Thoracic aorta (tissue), 2 donors: ENCODE results near the gene ASIC1. TPM values are rescaled to one million over a fixed set of nuclear protein-coding genes. Genes with fewer than 3 reads are reported as not detected.

Experiments used
- ATAC-seq: fragments of 150-250 bp; one replicate; pipeline ENCODE4 v1.8.0; 2017; ENCODE audit warnings: low read depth; ENCODE audit not compliant: insufficient number of reproducible peaks, low FRiP score
- DNase-seq: peaks from one replicate; pipeline ENCODE4 v3.0.0-alpha.2; 2020; ENCODE audit warnings: low spot score
- H3K27ac ChIP-seq, 2 donors: fragments of 200-600 bp; sonication (generic); 1 replicate in 1 of 2; 2 replicates in 1 of 2; pipeline ENCODE4 v1.5.1; 2016; ENCODE audit warnings: mild to moderate bottlenecking in 2 of 2, moderate library complexity in 2 of 2
- H3K27me3 ChIP-seq: fragments of 200-600 bp; sonication (generic); replicated peaks from 2 replicates; pipeline ENCODE4 v1.6.0; 2016; ENCODE audit warnings: mild to moderate bottlenecking; ENCODE audit not compliant: insufficient read depth
- H3K36me3 ChIP-seq: fragments of 200-600 bp; sonication (generic); one replicate; pipeline ENCODE4 v1.5.1; 2016
- H3K4me1 ChIP-seq, 2 donors: fragments of 200-600 bp; sonication (generic); 1 replicate in 1 of 2; 2 replicates in 1 of 2; pipeline versions ENCODE4 v1.5.1 to v1.6.0; 2016; ENCODE audit warnings: low read depth in 2 of 2, mild to moderate bottlenecking in 1 of 2; ENCODE audit not compliant: control insufficient read depth in 1 of 2
- H3K4me3 ChIP-seq: fragments of 200-600 bp; sonication (generic); 2 replicates; pipeline ENCODE4 v1.5.1; 2016; ENCODE audit warnings: mild to moderate bottlenecking
- H3K9me3 ChIP-seq: fragments of 200-600 bp; sonication (generic); 2 replicates; pipeline ENCODE4 v1.5.1; 2016
- total RNA-seq, 2 donors: library from RNA; depleted of rRNA; stranded (reverse); fragments of >200 nt; gene quantifications; one replicate each; pipeline versions ENCODE4 v1.1.0 to v1.2.3, GENCODE V29; 2016
- TF ChIP-seq, protein P1 (sequence below): fragments of 200-600 bp; sonication (generic); IDR thresholded peaks from one replicate; pipeline ENCODE4 v1.5.1; 2019; ENCODE audit warnings: antibody characterized with exemption

The ASIC1 gene
- total RNA-seq, 2 donors from 2014 or later, result not detected

DNA sequence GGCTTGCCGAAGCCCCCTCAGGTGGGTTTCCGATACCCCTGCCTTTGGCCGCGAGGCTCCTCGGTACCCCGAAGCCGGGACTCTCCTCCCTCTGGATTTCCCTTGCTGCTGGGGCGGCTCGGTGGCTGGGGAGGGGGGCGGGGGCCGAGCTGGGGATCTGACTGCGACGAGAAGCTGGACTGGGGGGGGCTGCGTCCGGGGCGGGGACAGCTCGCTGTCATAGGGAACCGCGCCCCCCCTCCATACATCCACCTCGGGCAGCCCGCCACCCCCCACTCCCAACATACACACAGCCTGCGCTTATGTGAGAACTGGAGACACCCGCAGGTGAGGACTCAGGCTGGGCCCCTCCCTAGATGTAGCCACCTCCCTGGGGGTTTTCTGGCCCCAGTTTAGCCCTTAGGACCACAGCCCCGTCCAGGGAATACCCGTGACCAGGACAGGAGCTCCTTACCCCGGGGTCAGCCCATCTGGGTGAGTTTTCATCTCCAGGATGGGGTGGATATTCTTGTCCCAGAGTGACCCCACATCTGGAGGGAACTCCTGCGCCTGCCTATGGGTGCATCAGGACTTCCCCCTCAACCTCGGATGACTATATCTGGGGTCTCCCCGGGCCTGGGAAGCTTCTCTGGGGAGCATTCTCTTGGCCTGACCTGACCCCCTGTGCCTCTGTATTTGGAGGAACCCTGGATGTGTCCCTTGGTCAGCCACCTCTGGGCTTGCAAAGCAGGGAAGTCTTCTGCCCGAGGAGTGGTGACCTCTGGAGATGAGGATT lies 687 bp downstream of the ASIC1 start:
- Histone ChIP-seq H3K27me3 (no peaks in the 10 kb centered on the region), H3K36me3 (no peaks in the 10 kb centered on the region), H3K4me3 (peak overlapping the region; percentile 84), H3K27ac (no peak overlapping the region), H3K9me3 (no peaks in the 10 kb centered on the region), H3K4me1 (peaks cover 17 to 22% of the 10 kb centered on the region in 2 donors)
- DNase-seq (no peak), ATAC-seq (no peak)
- TF ChIP-seq, protein P1, sequence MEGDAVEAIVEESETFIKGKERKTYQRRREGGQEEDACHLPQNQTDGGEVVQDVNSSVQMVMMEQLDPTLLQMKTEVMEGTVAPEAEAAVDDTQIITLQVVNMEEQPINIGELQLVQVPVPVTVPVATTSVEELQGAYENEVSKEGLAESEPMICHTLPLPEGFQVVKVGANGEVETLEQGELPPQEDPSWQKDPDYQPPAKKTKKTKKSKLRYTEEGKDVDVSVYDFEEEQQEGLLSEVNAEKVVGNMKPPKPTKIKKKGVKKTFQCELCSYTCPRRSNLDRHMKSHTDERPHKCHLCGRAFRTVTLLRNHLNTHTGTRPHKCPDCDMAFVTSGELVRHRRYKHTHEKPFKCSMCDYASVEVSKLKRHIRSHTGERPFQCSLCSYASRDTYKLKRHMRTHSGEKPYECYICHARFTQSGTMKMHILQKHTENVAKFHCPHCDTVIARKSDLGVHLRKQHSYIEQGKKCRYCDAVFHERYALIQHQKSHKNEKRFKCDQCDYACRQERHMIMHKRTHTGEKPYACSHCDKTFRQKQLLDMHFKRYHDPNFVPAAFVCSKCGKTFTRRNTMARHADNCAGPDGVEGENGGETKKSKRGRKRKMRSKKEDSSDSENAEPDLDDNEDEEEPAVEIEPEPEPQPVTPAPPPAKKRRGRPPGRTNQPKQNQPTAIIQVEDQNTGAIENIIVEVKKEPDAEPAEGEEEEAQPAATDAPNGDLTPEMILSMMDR, result no peak

GRCh38 chr12:50058743-50059312 lies 1.4 kb downstream of the ASIC1 start:
- Histone ChIP-seq H3K27ac (no peak overlapping the region), H3K9me3 (no peaks in the 10 kb centered on the region), H3K4me3 (no peak overlapping the region), H3K4me1 (peaks cover 17 to 22% of the 10 kb centered on the region in 2 donors), H3K27me3 (no peaks in the 10 kb centered on the region), H3K36me3 (no peaks in the 10 kb centered on the region)
- no peak for DNase-seq
- ATAC-seq, result no peak
- TF ChIP-seq, protein P1, result no peak

DNA sequence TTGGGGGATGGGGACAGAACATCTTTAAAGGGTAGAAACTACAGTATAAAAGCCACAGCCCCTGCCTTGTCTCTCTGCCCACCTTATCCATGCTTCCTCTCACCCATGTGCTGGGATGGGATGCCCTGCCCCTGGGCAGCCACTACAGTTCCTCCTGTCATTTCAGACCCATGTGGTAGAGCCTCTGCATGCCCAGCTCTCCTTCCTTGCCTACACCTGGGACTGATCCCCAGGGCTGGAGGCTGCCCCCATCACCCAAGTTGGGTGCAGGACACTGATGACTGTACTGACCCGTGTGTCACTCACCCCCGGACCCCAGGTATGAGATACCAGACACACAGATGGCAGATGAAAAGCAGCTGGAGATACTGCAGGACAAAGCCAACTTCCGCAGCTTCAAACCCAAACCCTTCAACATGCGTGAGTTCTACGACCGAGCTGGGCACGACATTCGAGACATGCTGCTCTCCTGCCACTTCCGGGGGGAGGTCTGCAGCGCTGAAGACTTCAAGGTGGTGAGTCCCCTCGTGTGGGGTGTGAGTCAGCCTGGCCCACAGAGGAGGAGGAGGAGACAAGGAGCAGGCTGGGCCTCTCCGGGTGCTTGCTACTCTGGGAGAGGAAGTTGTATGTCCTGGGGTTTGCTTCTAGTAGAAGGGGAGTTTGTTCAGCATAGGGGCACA lies 2.2 kb downstream of the ASIC1 start:
- H3K27me3 ChIP-seq, result no peaks in the 10 kb centered on the region
- ATAC-seq (no peak), DNase-seq (no peak)
- no peaks in the 10 kb centered on the region for H3K36me3 ChIP-seq
- H3K4me3 ChIP-seq, result no peak overlapping the region
- H3K27ac ChIP-seq, result no peak overlapping the region
- TF ChIP-seq, protein P1, result no peak
- H3K4me1 ChIP-seq, result peaks cover 17 to 22% of the 10 kb centered on the region in 2 donors
- no peaks in the 10 kb centered on the region for H3K9me3 ChIP-seq

DNA sequence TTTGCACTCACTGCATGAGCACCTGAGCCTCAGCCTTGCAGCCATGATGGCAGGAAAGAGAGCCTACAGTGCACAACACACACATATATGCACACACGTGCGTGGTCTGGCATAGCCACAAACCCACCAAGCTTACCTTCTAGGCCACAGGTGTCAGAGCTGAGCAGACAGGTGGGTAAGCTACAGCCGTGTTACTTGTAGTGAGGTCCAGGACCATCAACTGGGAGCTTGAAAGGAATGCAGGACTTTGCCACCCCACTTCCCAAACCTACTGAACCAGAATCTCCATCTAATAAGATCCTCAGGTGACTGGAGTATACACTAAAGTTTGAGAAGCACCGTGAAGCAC lies 2.7 kb downstream of the ASIC1 start:
- H3K4me3 ChIP-seq, result no peak overlapping the region
- TF ChIP-seq, protein P1, result no peak
- peaks cover 17 to 22% of the 10 kb centered on the region in 2 donors for H3K4me1 ChIP-seq
- ATAC-seq (no peak), DNase-seq (no peak)
- no peaks in the 10 kb centered on the region for H3K27me3 ChIP-seq
- H3K27ac ChIP-seq, result no peak overlapping the region
- H3K9me3 ChIP-seq, result no peaks in the 10 kb centered on the region
- no peaks in the 10 kb centered on the region for H3K36me3 ChIP-seq

DNA sequence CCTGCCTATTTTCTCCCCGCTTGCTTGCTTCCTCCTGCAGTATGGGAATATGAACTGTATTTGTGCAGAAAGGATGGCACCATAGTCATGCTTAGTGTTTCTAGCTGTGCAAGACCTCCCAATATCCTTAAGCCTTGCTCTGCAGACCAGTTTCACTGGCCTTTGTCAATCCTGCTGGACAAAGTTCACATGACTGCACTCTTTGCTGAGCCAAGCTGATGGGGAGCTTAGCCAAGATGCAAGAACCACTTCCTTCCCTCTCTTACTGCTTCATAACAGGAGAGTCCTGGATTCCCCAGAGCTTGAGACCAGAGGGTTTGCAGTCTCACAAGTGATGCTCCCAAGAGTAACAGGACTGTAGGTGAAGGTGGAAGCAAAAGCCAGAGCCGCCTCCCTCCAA lies 3.8 kb downstream of the ASIC1 start:
- ATAC-seq, result no peak
- H3K27me3 ChIP-seq, result no peaks in the 10 kb centered on the region
- no peaks in the 10 kb centered on the region for H3K9me3 ChIP-seq
- H3K27ac ChIP-seq, result no peak overlapping the region
- no peaks in the 10 kb centered on the region for H3K36me3 ChIP-seq
- peaks cover 11 to 22% of the 10 kb centered on the region in 2 donors for H3K4me1 ChIP-seq
- H3K4me3 ChIP-seq, result no peak overlapping the region
- TF ChIP-seq, protein P1, result no peak
- DNase-seq, result no peak
